A673 (cell line): ENCODE data around the gene PALLD. TPM values are rescaled to one million over a fixed set of nuclear protein-coding genes. Genes with fewer than 3 reads are reported as not detected.

Source experiments
- BruUV-seq: library from RNA; stranded (reverse); fragments of 400-500 nt; replicated peaks from 2 replicates; lab custom pipeline; 2021; lab: Mats Ljungman, UMichigan
- CTCF ChIA-PET: fragments of 300-600 bp; sonication (Branson Sonifier 250); formaldehyde crosslinking; loops from one replicate; lab custom pipeline; 2022; ENCODE audit warnings: antibody characterized with exemption; lab: Charles Lee
- POLR2A ChIA-PET: fragments of 300-600 bp; sonication (Branson Sonifier 250); formaldehyde crosslinking; loops from one replicate; lab custom pipeline; 2022; ENCODE audit warnings: antibody characterized with exemption; ENCODE audit not compliant: low non-redundant PET; lab: Charles Lee
- DNase-seq: peaks from one replicate; pipeline ENCODE4 v3.0.0-alpha.2; 2015; ENCODE audit warnings: low spot score
- H3K27ac ChIP-seq: fragments of 200-600 bp; sonication (generic); 2 replicates; pipeline ENCODE4 v1.5.1; 2016; ENCODE audit warnings: mixed run types, low read depth, mild to moderate bottlenecking, mixed read lengths, antibody characterized with exemption, low read length; ENCODE audit not compliant: poor library complexity, severe bottlenecking
- H3K27me3 ChIP-seq: fragments of 200-600 bp; sonication (generic); replicated peaks from 2 replicates; pipeline ENCODE4 v1.6.1; 2017; ENCODE audit warnings: mixed run types, low read depth, mild to moderate bottlenecking, mixed read lengths, antibody characterized with exemption, low read length; ENCODE audit not compliant: insufficient read depth, poor library complexity
- H3K36me3 ChIP-seq: fragments of 200-600 bp; sonication (generic); 2 replicates; pipeline ENCODE4 v1.6.1; 2016; ENCODE audit warnings: mixed run types, mild to moderate bottlenecking, mixed read lengths, antibody characterized with exemption, low read length; ENCODE audit not compliant: insufficient read depth, poor library complexity, severe bottlenecking
- H3K4me1 ChIP-seq: fragments of 200-600 bp; sonication (generic); 2 replicates; pipeline ENCODE4 v1.6.1; 2017; ENCODE audit warnings: mixed run types, mild to moderate bottlenecking, mixed read lengths, antibody characterized with exemption, low read length; ENCODE audit not compliant: insufficient read depth, poor library complexity, severe bottlenecking
- H3K4me3 ChIP-seq: fragments of 200-600 bp; sonication (generic); 2 replicates; pipeline ENCODE4 v1.5.1; 2016; ENCODE audit warnings: low read depth, mixed run types, mild to moderate bottlenecking, mixed read lengths, low read length; ENCODE audit not compliant: poor library complexity, severe bottlenecking
- H3K9me3 ChIP-seq: fragments of 200-600 bp; sonication (generic); 2 replicates; pipeline ENCODE4 v1.6.1; 2016; ENCODE audit warnings: mixed run types, low read depth, mild to moderate bottlenecking, mixed read lengths, antibody characterized with exemption, low read length; ENCODE audit not compliant: poor library complexity, severe bottlenecking
- EZH2 ChIP-seq: fragments of 200-600 bp; sonication (generic); IDR thresholded peaks from 2 replicates; pipeline ENCODE4 v1.6.1; 2017; ENCODE audit warnings: borderline replicate concordance, low read depth, mild to moderate bottlenecking, mixed read lengths, antibody characterized with exemption, low read length; ENCODE audit not compliant: poor library complexity, severe bottlenecking
- intact Hi-C: fragments of 100-400 bp; cut with micrococcal nuclease; formaldehyde crosslinking; loops from one replicate; pipeline ENCODE4 v1.10.0; 2022; ENCODE audit not compliant: unreplicated experiment
- total RNA-seq: library from RNA; stranded (reverse); gene quantifications from 2 replicates; pipeline ENCODE4 v1.2.3, GENCODE V29; 2021
- TF ChIP-seq, protein P1 (sequence below): fragments of 300-800, 200-600 bp; sonication (generic); conservative IDR thresholded peaks from 2 replicates; pipeline ENCODE4 v1.5.1; 2017; ENCODE audit warnings: low read depth, mild to moderate bottlenecking, antibody characterized with exemption, low read length, moderate library complexity, mixed read lengths

PALLD gene
- total RNA-seq, 1 experiment from 2014 or later, result 44.1 TPM

DNA sequence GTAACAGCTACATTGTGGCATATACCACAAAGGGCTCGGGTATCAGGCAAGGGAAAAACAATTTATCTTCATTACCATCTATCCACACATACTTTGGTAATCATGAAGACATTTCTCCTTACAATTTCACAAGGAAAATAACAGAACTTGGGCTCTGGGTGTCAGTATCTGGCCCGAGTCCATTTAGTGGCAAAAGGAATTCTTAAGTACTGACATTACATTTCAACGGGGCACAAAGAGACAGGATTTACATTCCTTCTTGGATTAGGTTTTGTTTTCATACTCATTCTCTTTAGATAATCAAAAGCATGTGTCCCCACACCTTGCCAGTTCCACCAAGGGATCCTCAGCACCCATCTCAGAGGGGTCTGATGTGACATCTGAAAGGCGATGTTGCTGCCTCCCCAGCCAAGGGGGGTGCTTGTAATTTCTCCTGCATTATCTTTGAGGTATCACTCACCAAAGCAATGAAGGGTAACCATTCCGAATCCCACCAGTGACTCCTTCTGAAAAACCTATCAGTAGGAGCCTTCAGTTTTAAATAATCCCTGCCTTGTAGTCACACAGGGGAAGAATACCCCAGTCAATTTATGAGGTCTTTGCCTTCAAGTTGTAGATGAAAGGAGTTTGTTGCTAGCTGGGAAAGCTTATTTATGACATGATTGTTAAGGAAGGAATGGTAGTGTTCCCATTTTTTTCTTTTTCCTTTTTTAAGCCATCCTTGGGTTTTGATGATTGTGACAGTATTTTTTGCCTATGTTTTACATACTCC, 118.6 kb downstream of the PALLD start:
- TF ChIP-seq EZH2, result no peak
- TF ChIP-seq, protein P1, sequence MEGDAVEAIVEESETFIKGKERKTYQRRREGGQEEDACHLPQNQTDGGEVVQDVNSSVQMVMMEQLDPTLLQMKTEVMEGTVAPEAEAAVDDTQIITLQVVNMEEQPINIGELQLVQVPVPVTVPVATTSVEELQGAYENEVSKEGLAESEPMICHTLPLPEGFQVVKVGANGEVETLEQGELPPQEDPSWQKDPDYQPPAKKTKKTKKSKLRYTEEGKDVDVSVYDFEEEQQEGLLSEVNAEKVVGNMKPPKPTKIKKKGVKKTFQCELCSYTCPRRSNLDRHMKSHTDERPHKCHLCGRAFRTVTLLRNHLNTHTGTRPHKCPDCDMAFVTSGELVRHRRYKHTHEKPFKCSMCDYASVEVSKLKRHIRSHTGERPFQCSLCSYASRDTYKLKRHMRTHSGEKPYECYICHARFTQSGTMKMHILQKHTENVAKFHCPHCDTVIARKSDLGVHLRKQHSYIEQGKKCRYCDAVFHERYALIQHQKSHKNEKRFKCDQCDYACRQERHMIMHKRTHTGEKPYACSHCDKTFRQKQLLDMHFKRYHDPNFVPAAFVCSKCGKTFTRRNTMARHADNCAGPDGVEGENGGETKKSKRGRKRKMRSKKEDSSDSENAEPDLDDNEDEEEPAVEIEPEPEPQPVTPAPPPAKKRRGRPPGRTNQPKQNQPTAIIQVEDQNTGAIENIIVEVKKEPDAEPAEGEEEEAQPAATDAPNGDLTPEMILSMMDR, result no peak
- CTCF ChIA-PET, result no interaction called here
- no peaks in the 10 kb centered on the region for H3K36me3 ChIP-seq
- peak; percentile 65 for DNase-seq
- peak overlapping the region; percentile 31 for H3K27ac ChIP-seq
- H3K27me3 ChIP-seq, result no peaks in the 10 kb centered on the region
- POLR2A ChIA-PET, result interaction anchor here (0.7 kb wide), 1 partner anchor 318 kb away, joined by 3 read pairs; no protein-coding TSS in a partner anchor
- no TSS peak for BruUV-seq
- no peak overlapping the region for H3K4me3 ChIP-seq
- no peaks in the 10 kb centered on the region for H3K9me3 ChIP-seq
- intact Hi-C loops, result no loop called here
- H3K4me1 ChIP-seq, result peaks cover 47% of the 10 kb centered on the region

DNA sequence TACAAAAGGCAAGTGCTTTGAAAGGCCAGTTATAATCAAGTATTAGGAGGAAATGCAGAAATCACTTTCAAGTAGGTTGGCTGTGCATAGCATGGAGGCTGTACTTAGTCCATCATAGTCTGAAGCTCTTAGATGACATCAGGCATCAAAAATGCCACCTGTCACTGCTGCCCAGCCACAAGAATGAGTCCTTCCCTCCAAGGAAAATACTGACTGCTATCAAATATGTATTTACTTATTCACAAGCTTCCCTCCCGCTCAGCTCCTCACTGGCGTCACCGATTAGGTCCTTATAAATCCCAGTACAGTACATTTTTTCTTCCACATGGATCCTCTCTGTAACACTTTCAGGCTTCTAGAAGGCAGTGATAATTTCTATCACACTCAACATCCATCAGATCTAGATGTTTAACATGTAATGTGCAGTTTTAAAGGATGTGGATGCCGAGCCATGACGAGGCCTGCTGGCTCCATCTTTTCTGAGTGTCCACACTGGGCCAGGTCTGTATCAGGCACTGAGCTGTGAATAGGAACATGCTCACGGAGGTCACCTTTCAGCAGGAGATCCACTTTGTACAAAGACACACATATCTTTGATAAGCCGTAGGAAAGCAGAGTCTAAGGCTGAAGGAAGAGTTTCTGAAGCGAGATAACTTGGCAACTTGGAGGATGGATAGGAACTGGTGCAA, 121.9 kb downstream of the PALLD start:
- ChIA-PET CTCF (interaction anchor here (0.5 to 1.0 kb wide), 3 partner anchors 10 to 33 kb away, joined by 4 to 5 read pairs (median 4); no protein-coding TSS in a partner anchor), POLR2A (no interaction called here)
- BruUV-seq, result no TSS peak
- DNase-seq, result no peak
- TF ChIP-seq, protein P1, result no peak
- no peak for TF ChIP-seq EZH2
- Histone ChIP-seq H3K4me3 (no peak overlapping the region), H3K36me3 (no peaks in the 10 kb centered on the region), H3K4me1 (peaks cover 19% of the 10 kb centered on the region), H3K27me3 (no peaks in the 10 kb centered on the region), H3K27ac (no peak overlapping the region), H3K9me3 (no peaks in the 10 kb centered on the region)
- intact Hi-C loops, result no loop called here

DNA sequence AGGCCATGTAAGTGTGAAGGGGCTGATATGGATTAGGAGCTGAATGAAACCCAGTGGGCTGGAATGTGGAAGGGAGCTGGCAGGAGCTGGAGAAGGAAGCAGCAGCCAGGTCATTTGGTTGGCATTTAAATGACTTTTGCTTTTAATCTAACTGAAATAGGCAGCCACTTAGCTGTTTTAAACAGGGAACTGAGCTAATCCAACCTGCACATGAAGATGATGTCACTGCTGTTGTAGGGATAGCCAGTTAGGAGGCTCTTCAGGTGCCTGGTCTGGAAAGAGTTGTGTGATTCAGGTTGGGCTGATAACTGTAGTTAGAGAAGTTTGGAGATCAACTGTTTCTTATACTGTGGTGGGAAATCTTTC, 122.4 kb downstream of the PALLD start:
- no peak overlapping the region for H3K27ac ChIP-seq
- no peak for DNase-seq
- ChIA-PET CTCF (interaction anchor here (0.5 to 1.0 kb wide), 2 partner anchors 10 to 34 kb away, joined by 4 to 5 read pairs; no protein-coding TSS in a partner anchor), POLR2A (interaction anchor here (0.6 kb wide), 1 partner anchor 23 kb away, joined by 3 read pairs; no protein-coding TSS in a partner anchor)
- no TSS peak for BruUV-seq
- intact Hi-C loops, result no loop called here
- TF ChIP-seq, protein P1, result no peak
- TF ChIP-seq EZH2, result no peak
- no peak overlapping the region for H3K4me3 ChIP-seq
- peaks cover 18% of the 10 kb centered on the region for H3K4me1 ChIP-seq
- H3K27me3 ChIP-seq, result no peaks in the 10 kb centered on the region
- H3K36me3 ChIP-seq, result no peaks in the 10 kb centered on the region
- H3K9me3 ChIP-seq, result no peaks in the 10 kb centered on the region
